HPDE6-E6E7 (cell line): Measurements from ENCODE around the gene UHRF2.
"Not testable (repeated sequence)": the region's sequence is repeated elsewhere in the genome, so short reads cannot be mapped to it uniquely, and the experiment has no call there.

Experiments used
- DNase-seq: peaks from one replicate; pipeline ENCODE4 v3.0.0; 2011; ENCODE audit warnings: missing footprints; ENCODE audit errors: extremely low spot score

UHRF2 gene

GRCh38 chr9:6428940-6429889 lies 16.2 kb downstream of the UHRF2 start:
- DNase-seq: no peak

GRCh38 chr9:6431038-6431437 lies 18.0 kb downstream of the UHRF2 start:
- DNase-seq: no peak

- no peak for DNase-seq
Measured at GRCh38 chr9:6433410-6433809, 20.4 kb downstream of the UHRF2 start.

- no peak for DNase-seq
Measured at GRCh38 chr9:6439051-6439703, 26.2 kb downstream of the UHRF2 start.

GRCh38 chr9:6440405-6440804 lies 27.4 kb downstream of the UHRF2 start:
- no peak for DNase-seq

GRCh38 chr9:6441269-6441668 lies 28.3 kb downstream of the UHRF2 start:
- no peak for DNase-seq

GRCh38 chr9:6443661-6444060 lies 30.7 kb downstream of the UHRF2 start:
- no peak for DNase-seq

GRCh38 chr9:6444128-6444527 lies 31.1 kb downstream of the UHRF2 start:
- no peak for DNase-seq

- DNase-seq: no peak
Measured at GRCh38 chr9:6449086-6449485, 36.1 kb downstream of the UHRF2 start.

- no peak for DNase-seq
Measured at GRCh38 chr9:6449645-6450044, 36.6 kb downstream of the UHRF2 start.

- DNase-seq: no peak
Measured at GRCh38 chr9:6450641-6451375, 37.8 kb downstream of the UHRF2 start.

GRCh38 chr9:6455292-6455691 lies 42.3 kb downstream of the UHRF2 start:
- not testable (repeated sequence) for DNase-seq

- not testable (repeated sequence) for DNase-seq
Measured at GRCh38 chr9:6458704-6459103, 45.7 kb downstream of the UHRF2 start.

GRCh38 chr9:6459718-6460117 lies 46.7 kb downstream of the UHRF2 start:
- DNase-seq: no peak

GRCh38 chr9:6460189-6460768 lies 47.3 kb downstream of the UHRF2 start:
- DNase-seq: no peak

- no peak for DNase-seq
Measured at GRCh38 chr9:6461619-6462018, 48.6 kb downstream of the UHRF2 start.

GRCh38 chr9:6467006-6467625 lies 54.1 kb downstream of the UHRF2 start:
- no peak for DNase-seq

- DNase-seq: no peak
Measured at GRCh38 chr9:6471231-6471850, 58.3 kb downstream of the UHRF2 start.

- DNase-seq: no peak
Measured at GRCh38 chr9:6473151-6473550, 60.2 kb downstream of the UHRF2 start.

- DNase-seq: no peak
Measured at GRCh38 chr9:6479959-6480358, 67.0 kb downstream of the UHRF2 start.

GRCh38 chr9:6484210-6484609 lies 71.2 kb downstream of the UHRF2 start:
- no peak for DNase-seq
